ENCODE data around the gene ITSN2. TPM values are rescaled to one million over a fixed set of nuclear protein-coding genes. Genes with fewer than 3 reads are reported as not detected.

The ITSN2 gene
- total RNA-seq, 1 donor from 2014 or later = 6.4 TPM

DNA sequence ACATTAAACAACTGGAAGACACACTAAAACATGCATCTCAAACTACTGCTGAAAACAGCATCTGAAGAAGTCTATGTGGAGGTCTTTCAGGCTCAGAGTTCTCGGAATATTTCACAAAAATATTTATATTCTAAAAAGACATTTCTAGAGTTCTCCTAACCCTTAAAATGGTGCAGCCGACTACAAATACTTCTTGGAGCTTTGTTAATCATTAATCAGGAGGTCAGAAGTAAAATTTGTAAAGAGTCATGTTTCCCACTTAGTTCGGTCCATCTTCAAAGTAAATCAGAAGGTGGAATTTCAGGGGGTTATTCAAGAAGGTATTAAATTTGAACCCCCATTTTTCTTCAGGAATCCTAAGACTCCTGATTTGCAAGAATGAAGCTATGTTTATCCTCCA, 112.7 kb downstream of the ITSN2 start:
- Mint-ChIP-seq H3K4me1 (ENCODE audit: low read depth, unreplicated experiment) (no peaks in the 10 kb centered on the region), H3K27ac (ENCODE audit: unreplicated experiment) (no peak overlapping the region), H3K4me3 (ENCODE audit: unreplicated experiment) (no peak overlapping the region), H3K9me3 (ENCODE audit: unreplicated experiment) (no peaks in the 10 kb centered on the region), H3K27me3 (ENCODE audit: unreplicated experiment) (no peaks in the 10 kb centered on the region), H3K36me3 (ENCODE audit: unreplicated experiment) (no peaks in the 10 kb centered on the region)
- no peak for DNase-seq
- no peak for TF ChIP-seq CTCF (IDR thresholded peaks at IDR 0.05; ENCODE audit: partially characterized antibody, unreplicated experiment)

DNA sequence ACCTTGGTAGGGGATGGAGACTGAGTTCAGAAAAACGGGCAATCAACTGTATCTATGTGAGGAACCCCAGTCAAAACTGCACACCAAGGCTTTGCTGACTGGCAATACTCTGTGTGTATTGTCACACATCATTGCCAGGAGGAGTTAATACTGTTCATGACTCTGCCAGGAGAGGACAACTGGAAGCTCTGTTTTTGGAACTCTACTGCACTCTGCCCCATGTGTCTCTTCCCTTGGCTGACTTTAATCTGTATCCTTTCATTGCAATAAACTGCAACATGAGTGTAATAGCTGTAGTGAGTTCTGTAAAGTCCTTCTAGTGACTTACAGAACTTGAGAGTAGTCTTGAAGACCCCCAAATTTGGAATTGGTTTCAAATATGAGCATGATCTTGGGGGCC, 113.2 kb downstream of the ITSN2 start:
- Mint-ChIP-seq H3K4me3 (ENCODE audit: unreplicated experiment) (no peak overlapping the region), H3K9me3 (ENCODE audit: unreplicated experiment) (no peaks in the 10 kb centered on the region), H3K27me3 (ENCODE audit: unreplicated experiment) (no peaks in the 10 kb centered on the region), H3K27ac (ENCODE audit: unreplicated experiment) (no peak overlapping the region), H3K4me1 (ENCODE audit: low read depth, unreplicated experiment) (no peaks in the 10 kb centered on the region), H3K36me3 (ENCODE audit: unreplicated experiment) (no peaks in the 10 kb centered on the region)
- no peak for DNase-seq
- no peak for TF ChIP-seq CTCF (IDR thresholded peaks at IDR 0.05; ENCODE audit: partially characterized antibody, unreplicated experiment)

- Mint-ChIP-seq H3K27ac (ENCODE audit: unreplicated experiment) (no peak overlapping the region), H3K9me3 (ENCODE audit: unreplicated experiment) (no peaks in the 10 kb centered on the region), H3K36me3 (ENCODE audit: unreplicated experiment) (no peaks in the 10 kb centered on the region), H3K4me3 (ENCODE audit: unreplicated experiment) (no peak overlapping the region), H3K27me3 (ENCODE audit: unreplicated experiment) (no peaks in the 10 kb centered on the region), H3K4me1 (ENCODE audit: low read depth, unreplicated experiment) (no peaks in the 10 kb centered on the region)
- TF ChIP-seq CTCF (IDR thresholded peaks at IDR 0.05; ENCODE audit: partially characterized antibody, unreplicated experiment) = no peak
- no peak for DNase-seq
These were observed 114.2 kb downstream of the ITSN2 start for GRCh38 chr2:24245986-24246776.

GRCh38 chr2:24241528-24241927, 118.8 kb downstream of the ITSN2 start:
- DNase-seq = no peak
- H3K27me3 Mint-ChIP-seq (ENCODE audit: unreplicated experiment) = no peaks in the 10 kb centered on the region
- H3K27ac Mint-ChIP-seq (ENCODE audit: unreplicated experiment) = no peak overlapping the region
- TF ChIP-seq CTCF (IDR thresholded peaks at IDR 0.05; ENCODE audit: partially characterized antibody, unreplicated experiment) = no peak
- no peaks in the 10 kb centered on the region for H3K4me1 Mint-ChIP-seq (ENCODE audit: low read depth, unreplicated experiment)
- no peak overlapping the region for H3K4me3 Mint-ChIP-seq (ENCODE audit: unreplicated experiment)
- no peaks in the 10 kb centered on the region for H3K36me3 Mint-ChIP-seq (ENCODE audit: unreplicated experiment)
- no peaks in the 10 kb centered on the region for H3K9me3 Mint-ChIP-seq (ENCODE audit: unreplicated experiment)

DNA sequence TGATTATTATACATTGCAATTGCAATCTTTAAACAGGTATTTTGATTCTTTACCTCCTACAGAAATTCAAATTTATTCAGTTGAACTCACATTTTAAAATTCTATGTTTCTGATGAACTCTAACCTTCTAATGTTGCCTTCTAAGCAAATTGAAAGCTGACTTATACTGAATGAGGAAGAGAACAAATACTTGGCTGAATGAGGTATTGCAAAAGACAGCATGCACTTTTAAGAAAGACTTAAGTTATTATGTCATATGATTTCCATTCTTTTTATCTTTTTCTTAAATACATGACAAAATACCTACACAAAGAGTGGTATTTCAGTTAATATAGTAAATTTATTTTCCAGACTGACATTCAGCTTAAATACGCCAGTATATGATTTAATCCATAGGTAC, 120.8 kb downstream of the ITSN2 start:
- TF ChIP-seq CTCF (IDR thresholded peaks at IDR 0.05; ENCODE audit: partially characterized antibody, unreplicated experiment) = no peak
- Mint-ChIP-seq H3K36me3 (ENCODE audit: unreplicated experiment) (no peaks in the 10 kb centered on the region), H3K4me3 (ENCODE audit: unreplicated experiment) (no peak overlapping the region), H3K27ac (ENCODE audit: unreplicated experiment) (no peak overlapping the region), H3K4me1 (ENCODE audit: low read depth, unreplicated experiment) (no peaks in the 10 kb centered on the region), H3K27me3 (ENCODE audit: unreplicated experiment) (no peaks in the 10 kb centered on the region), H3K9me3 (ENCODE audit: unreplicated experiment) (no peaks in the 10 kb centered on the region)
- DNase-seq = no peak

Data from glutamatergic neuron (in vitro differentiated cells).